Right lung (tissue), 5 donors: Measurements from ENCODE around the gene SMR3B. TPM values are rescaled to one million over a fixed set of nuclear protein-coding genes. Genes with fewer than 3 reads are reported as not detected.

Experiments
- polyA plus RNA-seq, 5 donors: library from polyadenylated mRNA; unstranded; fragments of 120-200 nt; gene quantifications; one replicate each; pipeline versions ENCODE4 v1.2.1 to v1.2.3, GENCODE V29; 2013; ENCODE audit warnings: inconsistent platforms in 1 of 5, low replicate concordance in 1 of 5; ENCODE audit not compliant: insufficient read length in 5 of 5, insufficient read depth in 1 of 5

Gene SMR3B
- polyA plus RNA-seq, 5 donors = not detected

Other genes with a start within 250 kb of the SMR3B start
- gene PRR27, start 228.9 kb upstream of the SMR3B start, polyA plus RNA-seq = under 1 TPM; 0.05 to 0.21 (median 0.09) TPM
- gene ODAM, start 187.4 kb upstream of the SMR3B start, polyA plus RNA-seq = 10 to 100 TPM in 4 of 5 donors, 1 to 10 TPM in 1; 9.5 to 21.9 (median 16.0) TPM
- gene FDCSP, start 157.0 kb upstream of the SMR3B start, polyA plus RNA-seq = not detected
- gene CSN3, start 140.5 kb upstream of the SMR3B start, polyA plus RNA-seq = not detected
- not detected for gene CABS1, start 48.1 kb upstream of the SMR3B start, polyA plus RNA-seq
- gene SMR3A, start 22.4 kb upstream of the SMR3B start, polyA plus RNA-seq = not detected
- gene OPRPN, start 14.8 kb downstream of the SMR3B start, polyA plus RNA-seq = not detected
- gene MUC7, start 89.1 kb downstream of the SMR3B start, polyA plus RNA-seq = not detected
- gene AMTN, start 135.4 kb downstream of the SMR3B start, polyA plus RNA-seq = under 1 TPM in 2 of 5 donors, not detected in 3; 0.49 to 0.58 TPM
- gene AMBN, start 209.1 kb downstream of the SMR3B start, polyA plus RNA-seq = not detected
- under 1 TPM; 0.14 to 0.84 (median 0.42) TPM for gene ENAM, start 245.6 kb downstream of the SMR3B start, polyA plus RNA-seq